ENCODE data around the gene ATXN2.
"Not testable (repeated sequence)": the region's sequence is repeated elsewhere in the genome, so short reads cannot be mapped to it uniquely, and the experiment has no call there.

The ATXN2 gene

GRCh38 chr12:111555313-111555712, 43.8 kb downstream of the ATXN2 start:
- not testable (repeated sequence) for H3K4me1 ChIP-seq (ENCODE audit: control insufficient read depth, insufficient read depth, low read depth, low read length)
- 95% methylated on average over 3 of the region's 3 CpGs for WGBS

DNA sequence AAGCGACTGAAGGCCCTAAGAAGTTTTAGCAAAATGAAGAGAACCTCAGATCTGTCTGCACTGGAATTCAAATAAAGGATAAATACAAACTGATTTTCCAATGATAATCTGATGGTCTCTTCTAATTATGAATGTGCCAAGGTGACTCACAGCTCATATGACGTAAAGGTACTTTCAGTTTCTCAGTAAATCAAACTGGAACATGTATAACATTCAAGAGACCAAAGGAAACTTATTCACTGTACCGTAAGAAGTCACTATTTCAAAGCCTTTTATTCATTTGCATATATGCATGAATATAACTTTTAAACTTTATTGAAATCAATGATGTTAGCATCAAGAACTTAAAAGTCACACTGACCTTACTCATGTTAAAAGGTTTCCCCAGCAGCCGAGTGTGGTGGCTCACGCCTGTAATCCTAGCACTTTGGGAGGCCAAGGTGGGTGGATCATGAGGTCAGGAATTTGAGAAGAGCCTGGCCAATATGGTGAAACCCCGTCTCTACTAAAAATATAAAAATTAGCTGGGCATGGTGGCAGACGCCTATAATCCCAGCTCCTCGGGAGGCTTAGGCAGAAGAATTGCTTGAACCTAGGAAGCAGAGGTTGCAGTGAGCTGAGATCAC, 52.2 kb downstream of the ATXN2 start:
- no peak overlapping the region for H3K4me3 ChIP-seq (ENCODE audit: insufficient read depth in 1 of 2, low read depth in 1 of 2, low read length in 2 of 2)
- no peak overlapping the region for H3K4me2 ChIP-seq (ENCODE audit: low read length, poor library complexity, severe bottlenecking)
- no peak overlapping the region for H3K14ac ChIP-seq (ENCODE audit: low read length in 2 of 2)
- no peak overlapping the region for H3K4ac ChIP-seq (ENCODE audit: low read depth in 1 of 2, low read length in 2 of 2)
- H4K91ac ChIP-seq (ENCODE audit: low read length), result no peak overlapping the region
- H3K9ac ChIP-seq (ENCODE audit: low read length), result peak overlapping the region; percentile 36
- no peak overlapping the region for H2AK5ac ChIP-seq (ENCODE audit: low read length, severe bottlenecking)
- no peak overlapping the region for H3K27ac ChIP-seq (ENCODE audit: low read length, poor library complexity, severe bottlenecking)
- H3K23ac ChIP-seq (ENCODE audit: low read length in 2 of 2), result no peak overlapping the region
- H3K27me3 ChIP-seq (ENCODE audit: control insufficient read depth in 1 of 2, insufficient read depth in 1 of 2, low read length in 2 of 2), result no peaks in the 10 kb centered on the region
- H3K9me3 ChIP-seq (ENCODE audit: control insufficient read depth, low read length), result no peaks in the 10 kb centered on the region
- no peak overlapping the region for H2BK12ac ChIP-seq (ENCODE audit: low read length in 2 of 2)
- H2BK15ac ChIP-seq (ENCODE audit: low read depth, poor library complexity, severe bottlenecking), result no peak overlapping the region
- peaks cover 13 to 85% of the 10 kb centered on the region in 2 experiments for H3K36me3 ChIP-seq (ENCODE audit: control insufficient read depth in 1 of 2, insufficient read depth in 2 of 2, low read depth in 1 of 2, low read length in 2 of 2)
- H3K79me1 ChIP-seq (replicated peaks; ENCODE audit: low read length, poor library complexity, severe bottlenecking), result peaks cover 19% of the 10 kb centered on the region
- WGBS, result 95% methylated on average over 7 of the region's 8 CpGs
- no peak overlapping the region for H3K18ac ChIP-seq (ENCODE audit: low read depth in 1 of 2, low read length in 2 of 2)
- no peak overlapping the region for H2AFZ ChIP-seq (ENCODE audit: low read depth, low read length)
- no peak overlapping the region for H2BK120ac ChIP-seq (ENCODE audit: low read depth, low read length)
- H4K8ac ChIP-seq (ENCODE audit: low read length), result no peak overlapping the region
- H3K4me1 ChIP-seq (ENCODE audit: control insufficient read depth, insufficient read depth, low read depth, low read length), result no peaks in the 10 kb centered on the region
- DNase-seq, result no peak
- H2BK5ac ChIP-seq (ENCODE audit: low read depth, low read length, poor library complexity, severe bottlenecking), result no peak overlapping the region

More at GRCh38 chr12:111555313-111555712, 43.8 kb downstream of the ATXN2 start:
- H2AFZ ChIP-seq (ENCODE audit: low read depth, low read length); H3K4ac ChIP-seq (ENCODE audit: low read depth in 1 of 2, low read length in 2 of 2); DNase-seq; H2BK15ac ChIP-seq (ENCODE audit: low read depth, poor library complexity, severe bottlenecking); H3K9ac ChIP-seq (ENCODE audit: low read length); H3K27me3 ChIP-seq (ENCODE audit: control insufficient read depth in 1 of 2, insufficient read depth in 1 of 2, low read length in 2 of 2); H3K18ac ChIP-seq (ENCODE audit: low read depth in 1 of 2, low read length in 2 of 2); H3K14ac ChIP-seq (ENCODE audit: low read length in 2 of 2); H3K23ac ChIP-seq (ENCODE audit: low read length in 2 of 2); H3K4me3 ChIP-seq (ENCODE audit: insufficient read depth in 1 of 2, low read depth in 1 of 2, low read length in 2 of 2); H2AK5ac ChIP-seq (ENCODE audit: low read length, severe bottlenecking); H2BK5ac ChIP-seq (ENCODE audit: low read depth, low read length, poor library complexity, severe bottlenecking); H4K8ac ChIP-seq (ENCODE audit: low read length); H3K79me1 ChIP-seq (replicated peaks; ENCODE audit: low read length, poor library complexity, severe bottlenecking); H3K9me3 ChIP-seq (ENCODE audit: control insufficient read depth, low read length); H3K27ac ChIP-seq (ENCODE audit: low read length, poor library complexity, severe bottlenecking); H2BK12ac ChIP-seq (ENCODE audit: low read length in 2 of 2); H4K91ac ChIP-seq (ENCODE audit: low read length); H2BK120ac ChIP-seq (ENCODE audit: low read depth, low read length); H3K4me2 ChIP-seq (ENCODE audit: low read length, poor library complexity, severe bottlenecking): not testable (repeated sequence)
- peaks cover 3 to 32% of the 10 kb centered on the region in 2 experiments for H3K36me3 ChIP-seq (ENCODE audit: control insufficient read depth in 1 of 2, insufficient read depth in 2 of 2, low read depth in 1 of 2, low read length in 2 of 2)

- H3K36me3 ChIP-seq (ENCODE audit: control insufficient read depth in 1 of 2, insufficient read depth in 2 of 2, low read depth in 1 of 2, low read length in 2 of 2), result peaks cover 11 to 79% of the 10 kb centered on the region in 2 experiments
- H3K9me3 ChIP-seq (ENCODE audit: control insufficient read depth, low read length), result no peaks in the 10 kb centered on the region
- H2AK5ac ChIP-seq (ENCODE audit: low read length, severe bottlenecking), result no peak overlapping the region
- H3K9ac ChIP-seq (ENCODE audit: low read length), result no peak overlapping the region
- DNase-seq, result no peak
- no peak overlapping the region for H4K91ac ChIP-seq (ENCODE audit: low read length)
- H3K79me1 ChIP-seq (replicated peaks; ENCODE audit: low read length, poor library complexity, severe bottlenecking), result peaks cover 21% of the 10 kb centered on the region
- H3K14ac ChIP-seq (ENCODE audit: low read length in 2 of 2), result no peak overlapping the region
- H3K4me2 ChIP-seq (ENCODE audit: low read length, poor library complexity, severe bottlenecking), result no peak overlapping the region
- H3K4me1 ChIP-seq (ENCODE audit: control insufficient read depth, insufficient read depth, low read depth, low read length), result no peaks in the 10 kb centered on the region
- H2BK12ac ChIP-seq (ENCODE audit: low read length in 2 of 2), result no peak overlapping the region
- no peak overlapping the region for H3K27ac ChIP-seq (ENCODE audit: low read length, poor library complexity, severe bottlenecking)
- no peak overlapping the region for H3K18ac ChIP-seq (ENCODE audit: low read depth in 1 of 2, low read length in 2 of 2)
- 96% methylated on average over 1 of the region's 2 CpGs for WGBS
- H3K4ac ChIP-seq (ENCODE audit: low read depth in 1 of 2, low read length in 2 of 2), result no peak overlapping the region
- no peak overlapping the region for H3K23ac ChIP-seq (ENCODE audit: low read length in 2 of 2)
- no peaks in the 10 kb centered on the region for H3K27me3 ChIP-seq (ENCODE audit: control insufficient read depth in 1 of 2, insufficient read depth in 1 of 2, low read length in 2 of 2)
- H2BK15ac ChIP-seq (ENCODE audit: low read depth, poor library complexity, severe bottlenecking), result no peak overlapping the region
- H4K8ac ChIP-seq (ENCODE audit: low read length), result no peak overlapping the region
- no peak overlapping the region for H2AFZ ChIP-seq (ENCODE audit: low read depth, low read length)
- no peak overlapping the region for H2BK5ac ChIP-seq (ENCODE audit: low read depth, low read length, poor library complexity, severe bottlenecking)
- no peak overlapping the region for H3K4me3 ChIP-seq (ENCODE audit: insufficient read depth in 1 of 2, low read depth in 1 of 2, low read length in 2 of 2)
- H2BK120ac ChIP-seq (ENCODE audit: low read depth, low read length), result no peak overlapping the region
These were observed 52.9 kb downstream of the ATXN2 start for GRCh38 chr12:111546171-111546570.

- Histone ChIP-seq H4K8ac (ENCODE audit: low read length) (no peak overlapping the region), H2BK12ac (ENCODE audit: low read length in 2 of 2) (no peak overlapping the region), H2BK120ac (ENCODE audit: low read depth, low read length) (no peak overlapping the region), H3K4ac (ENCODE audit: low read depth in 1 of 2, low read length in 2 of 2) (no peak overlapping the region), H3K18ac (ENCODE audit: low read depth in 1 of 2, low read length in 2 of 2) (no peak overlapping the region), H3K27ac (ENCODE audit: low read length, poor library complexity, severe bottlenecking) (no peak overlapping the region), H2BK15ac (ENCODE audit: low read depth, poor library complexity, severe bottlenecking) (no peak overlapping the region), H3K9me3 (ENCODE audit: control insufficient read depth, low read length) (no peaks in the 10 kb centered on the region), H3K4me2 (ENCODE audit: low read length, poor library complexity, severe bottlenecking) (no peak overlapping the region), H3K27me3 (ENCODE audit: control insufficient read depth in 1 of 2, insufficient read depth in 1 of 2, low read length in 2 of 2) (no peaks in the 10 kb centered on the region), H2AFZ (ENCODE audit: low read depth, low read length) (no peak overlapping the region), H3K14ac (ENCODE audit: low read length in 2 of 2) (no peak overlapping the region), H3K4me3 (ENCODE audit: insufficient read depth in 1 of 2, low read depth in 1 of 2, low read length in 2 of 2) (no peak overlapping the region), H3K79me1 (replicated peaks; ENCODE audit: low read length, poor library complexity, severe bottlenecking) (peaks cover 22% of the 10 kb centered on the region), H2BK5ac (ENCODE audit: low read depth, low read length, poor library complexity, severe bottlenecking) (no peak overlapping the region), H3K9ac (ENCODE audit: low read length) (no peak overlapping the region), H4K91ac (ENCODE audit: low read length) (no peak overlapping the region), H3K36me3 (ENCODE audit: control insufficient read depth in 1 of 2, insufficient read depth in 2 of 2, low read depth in 1 of 2, low read length in 2 of 2) (peaks cover 11 to 62% of the 10 kb centered on the region in 2 experiments), H3K23ac (ENCODE audit: low read length in 2 of 2) (no peak overlapping the region), H2AK5ac (ENCODE audit: low read length, severe bottlenecking) (no peak overlapping the region), H3K4me1 (ENCODE audit: control insufficient read depth, insufficient read depth, low read depth, low read length) (no peaks in the 10 kb centered on the region)
- DNase-seq, result no peak
- no CpG with 5 or more reads among the region's 1 CpG for WGBS
These were observed 55.1 kb downstream of the ATXN2 start for GRCh38 chr12:111544032-111544431.

Data from mesenchymal stem cell (in vitro differentiated cells and primary cell).